Measurements from ENCODE around the gene ERICH2.

ERICH2 gene

DNA sequence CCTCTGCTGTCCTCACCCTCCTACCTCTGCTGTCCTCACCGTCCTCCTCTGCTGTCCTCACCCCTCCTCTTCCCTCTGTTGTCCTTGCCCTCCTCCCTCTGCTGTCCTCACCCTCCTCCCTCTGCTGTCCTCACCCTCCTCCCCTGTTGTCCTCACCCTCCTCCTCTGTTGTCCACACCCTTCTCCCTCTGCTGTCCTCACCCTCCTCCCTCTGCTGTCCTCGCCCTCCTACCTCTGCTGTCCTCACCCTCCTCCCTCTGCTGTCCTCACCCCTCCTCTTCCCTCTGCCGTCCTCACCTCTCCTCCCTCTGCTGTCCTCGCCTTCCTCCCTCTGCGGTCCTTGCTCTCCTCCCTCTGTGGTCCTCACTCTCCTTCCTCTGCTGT is 58.3 kb downstream of the ERICH2 start:
- H3K4me3 ChIP-seq (ENCODE audit: low read length): no peak overlapping the region
- no peak for DNase-seq (ENCODE audit: low read depth)
- TF ChIP-seq, protein P1, sequence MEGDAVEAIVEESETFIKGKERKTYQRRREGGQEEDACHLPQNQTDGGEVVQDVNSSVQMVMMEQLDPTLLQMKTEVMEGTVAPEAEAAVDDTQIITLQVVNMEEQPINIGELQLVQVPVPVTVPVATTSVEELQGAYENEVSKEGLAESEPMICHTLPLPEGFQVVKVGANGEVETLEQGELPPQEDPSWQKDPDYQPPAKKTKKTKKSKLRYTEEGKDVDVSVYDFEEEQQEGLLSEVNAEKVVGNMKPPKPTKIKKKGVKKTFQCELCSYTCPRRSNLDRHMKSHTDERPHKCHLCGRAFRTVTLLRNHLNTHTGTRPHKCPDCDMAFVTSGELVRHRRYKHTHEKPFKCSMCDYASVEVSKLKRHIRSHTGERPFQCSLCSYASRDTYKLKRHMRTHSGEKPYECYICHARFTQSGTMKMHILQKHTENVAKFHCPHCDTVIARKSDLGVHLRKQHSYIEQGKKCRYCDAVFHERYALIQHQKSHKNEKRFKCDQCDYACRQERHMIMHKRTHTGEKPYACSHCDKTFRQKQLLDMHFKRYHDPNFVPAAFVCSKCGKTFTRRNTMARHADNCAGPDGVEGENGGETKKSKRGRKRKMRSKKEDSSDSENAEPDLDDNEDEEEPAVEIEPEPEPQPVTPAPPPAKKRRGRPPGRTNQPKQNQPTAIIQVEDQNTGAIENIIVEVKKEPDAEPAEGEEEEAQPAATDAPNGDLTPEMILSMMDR (conservative IDR thresholded peaks at IDR 0.05; ENCODE audit: low read length): no peak

DNA sequence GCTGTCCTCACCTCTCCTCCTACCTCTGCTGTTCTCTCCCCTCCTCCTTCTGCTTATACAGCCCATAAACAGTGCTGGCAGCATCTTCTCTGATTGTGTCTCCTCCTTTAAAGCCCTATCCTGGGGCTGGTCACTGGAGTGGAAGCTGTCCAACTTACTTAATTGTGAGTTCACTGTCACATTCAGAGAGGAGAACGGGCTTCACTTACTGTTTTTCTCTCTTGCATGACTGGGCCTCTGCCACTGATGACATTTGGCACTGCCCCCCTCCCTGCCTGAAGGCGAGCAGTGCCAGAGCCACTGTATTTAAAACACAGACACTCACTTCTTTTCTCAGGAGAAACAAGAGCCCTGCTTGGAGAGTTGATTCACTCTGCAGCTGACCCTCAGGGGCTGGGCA is 58.9 kb downstream of the ERICH2 start:
- no peak overlapping the region for H3K4me3 ChIP-seq (ENCODE audit: low read length)
- TF ChIP-seq, protein P1 (conservative IDR thresholded peaks at IDR 0.05; ENCODE audit: low read length): no peak
- DNase-seq (ENCODE audit: low read depth): no peak

DNA sequence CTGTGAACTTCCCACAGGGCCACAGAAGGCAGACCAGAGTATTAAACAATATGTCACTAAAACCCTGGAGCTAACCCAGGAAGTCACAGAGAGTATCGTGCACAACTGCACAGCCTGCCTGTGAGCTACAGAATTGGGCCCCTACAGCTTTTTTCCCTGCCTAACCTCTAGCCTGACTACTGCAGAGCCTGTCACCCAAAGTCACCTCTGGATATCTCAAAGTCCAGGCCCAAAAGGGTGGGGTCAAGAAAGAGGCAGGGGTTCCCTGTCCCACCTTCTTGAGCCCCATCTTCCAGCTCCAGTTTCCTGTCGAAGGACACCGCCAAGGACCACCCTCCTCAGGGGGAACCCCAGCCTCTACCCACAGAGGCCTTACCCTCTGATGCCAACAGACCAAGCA is 60.0 kb downstream of the ERICH2 start:
- DNase-seq (ENCODE audit: low read depth): no peak
- H3K4me3 ChIP-seq (ENCODE audit: low read length): no peak overlapping the region
- TF ChIP-seq, protein P1 (conservative IDR thresholded peaks at IDR 0.05; ENCODE audit: low read length): no peak

DNA sequence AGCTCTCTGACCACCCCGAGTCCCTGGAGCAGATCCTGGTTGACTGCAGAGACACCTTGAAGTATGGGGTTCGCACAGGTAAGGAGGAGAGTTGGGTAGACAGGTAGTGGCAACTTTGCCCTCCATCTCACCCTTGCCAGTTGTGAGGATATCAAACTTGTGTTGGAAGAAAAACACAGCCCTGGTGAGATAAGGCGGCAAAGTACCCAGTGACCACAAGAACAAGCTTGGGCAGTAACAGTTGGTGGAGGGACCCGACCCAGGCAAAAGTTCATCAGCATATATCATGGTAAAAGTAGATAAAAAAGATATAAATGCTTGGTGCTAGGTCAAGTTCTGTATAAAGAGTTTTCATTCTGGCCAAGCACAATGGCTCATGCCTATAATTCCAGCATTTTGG is 60.9 kb downstream of the ERICH2 start:
- TF ChIP-seq, protein P1 (conservative IDR thresholded peaks at IDR 0.05; ENCODE audit: low read length): no peak

DNA sequence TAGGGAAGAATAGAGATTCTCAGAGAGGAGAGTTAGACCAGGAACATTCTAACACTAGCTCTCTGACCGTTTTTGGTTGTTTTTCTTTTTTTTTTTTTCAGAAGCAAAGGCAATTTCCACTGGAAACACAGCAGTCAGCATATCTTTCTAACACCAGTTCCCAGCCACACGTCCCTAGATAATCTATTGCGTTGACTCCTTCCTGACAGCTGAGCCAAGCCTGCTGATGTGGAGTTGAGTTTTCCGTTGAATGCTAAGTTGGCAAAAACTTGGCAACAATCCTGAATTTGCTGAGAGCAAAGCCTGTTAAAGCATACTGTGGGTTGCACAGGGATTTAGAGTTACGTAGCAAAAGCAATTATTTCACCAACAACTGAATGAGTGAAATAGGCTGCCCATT is 65.8 kb downstream of the ERICH2 start:
- H3K4me3 ChIP-seq (ENCODE audit: low read length): no peak overlapping the region
- no peak for DNase-seq (ENCODE audit: low read depth)
- TF ChIP-seq, protein P1 (conservative IDR thresholded peaks at IDR 0.05; ENCODE audit: low read length): no peak

More for the DNA sequence above, 60.9 kb downstream of the ERICH2 start:
- no peak for DNase-seq (ENCODE audit: low read depth)
- H3K4me3 ChIP-seq (ENCODE audit: low read length): no peak overlapping the region

DNA sequence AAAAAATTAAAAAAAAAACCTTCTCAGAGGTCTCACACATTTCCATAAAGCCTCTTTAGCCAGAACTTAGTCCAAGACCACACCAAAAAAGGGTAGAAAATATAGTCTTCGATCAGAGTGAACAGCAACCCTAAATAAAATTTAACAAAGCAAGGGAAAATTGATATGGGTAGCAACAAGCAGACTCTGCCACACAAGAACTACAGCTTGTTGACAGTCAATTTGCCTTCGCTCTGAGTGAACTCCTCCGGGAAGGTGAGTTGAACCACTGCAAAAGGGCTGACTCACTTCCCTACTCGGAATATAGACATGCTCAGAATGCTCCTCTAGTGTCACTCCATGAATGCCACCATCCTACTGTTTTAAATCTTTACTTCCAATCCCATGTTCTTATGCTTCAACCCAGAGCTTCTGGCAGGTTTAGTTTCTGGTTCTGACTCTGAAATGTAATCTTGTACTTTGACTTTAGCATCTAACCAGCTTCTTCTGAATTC is 70.6 kb downstream of the ERICH2 start:
- H3K4me3 ChIP-seq (ENCODE audit: low read length): no peak overlapping the region
- TF ChIP-seq, protein P1 (conservative IDR thresholded peaks at IDR 0.05; ENCODE audit: low read length): no peak
- no peak for DNase-seq (ENCODE audit: low read depth)

DNA sequence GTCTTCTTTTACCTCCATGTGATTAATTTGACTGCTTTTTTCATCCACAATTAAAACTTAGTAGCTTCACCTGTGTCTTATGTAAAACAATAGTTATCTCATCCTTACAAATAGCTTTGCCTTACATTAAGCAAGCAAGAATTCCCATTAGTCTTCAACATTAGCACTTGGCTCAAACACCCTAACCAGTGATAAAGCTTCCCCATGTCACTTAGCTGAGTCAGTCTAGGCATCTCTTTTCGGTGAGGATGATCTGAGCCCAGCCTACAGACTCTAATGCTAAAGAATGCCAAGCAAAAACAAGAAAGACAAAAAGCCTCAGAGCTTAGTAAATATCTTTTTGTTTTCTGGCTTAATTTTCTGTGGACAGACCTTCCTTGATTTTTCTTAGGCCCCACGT is 72.6 kb downstream of the ERICH2 start:
- TF ChIP-seq, protein P1 (conservative IDR thresholded peaks at IDR 0.05; ENCODE audit: low read length): no peak
- DNase-seq (ENCODE audit: low read depth): peak; percentile 83
- H3K4me3 ChIP-seq (ENCODE audit: low read length): no peak overlapping the region
